Mucosa of rectum (tissue), 2 donors: ENCODE data around the gene YPEL1.
"Not testable (repeated sequence)": the region's sequence is repeated elsewhere in the genome, so short reads cannot be mapped to it uniquely, and the experiment has no call there.

Experiments
- H3K27ac ChIP-seq, 2 donors: one replicate each; pipeline ENCODE4 v1.7.0; 2013; ENCODE audit warnings: inconsistent platforms in 2 of 2, low read depth in 2 of 2, low read length in 2 of 2
- H3K27me3 ChIP-seq, 2 donors: one replicate each; pipeline ENCODE4 v1.7.0; 2013; ENCODE audit warnings: low read length in 2 of 2; ENCODE audit not compliant: control insufficient read depth in 2 of 2, insufficient read depth in 2 of 2
- H3K36me3 ChIP-seq, 2 donors: one replicate each; pipeline ENCODE4 v1.7.0; 2013; ENCODE audit warnings: low read length in 2 of 2; ENCODE audit not compliant: control insufficient read depth in 2 of 2, insufficient read depth in 2 of 2
- H3K4me1 ChIP-seq, 2 donors: one replicate each; pipeline ENCODE4 v1.7.0; 2013; ENCODE audit warnings: low read length in 2 of 2, mild to moderate bottlenecking in 1 of 2; ENCODE audit not compliant: control insufficient read depth in 2 of 2, insufficient read depth in 2 of 2
- H3K4me3 ChIP-seq, 2 donors: one replicate each; pipeline ENCODE4 v1.7.0; 2013; ENCODE audit warnings: low read length in 2 of 2
- H3K9ac ChIP-seq, 2 donors: one replicate each; pipeline ENCODE4 v1.7.0; 2013; ENCODE audit warnings: low read length in 2 of 2, low read depth in 1 of 2, mild to moderate bottlenecking in 1 of 2
- H3K9me3 ChIP-seq, 2 donors: one replicate each; pipeline ENCODE4 v1.7.0; 2013; ENCODE audit warnings: low read length in 2 of 2; ENCODE audit not compliant: control insufficient read depth in 2 of 2
- donor health status: healthy.
- donor health status: Normal muscosa, but diverticular disease.

Gene YPEL1

DNA sequence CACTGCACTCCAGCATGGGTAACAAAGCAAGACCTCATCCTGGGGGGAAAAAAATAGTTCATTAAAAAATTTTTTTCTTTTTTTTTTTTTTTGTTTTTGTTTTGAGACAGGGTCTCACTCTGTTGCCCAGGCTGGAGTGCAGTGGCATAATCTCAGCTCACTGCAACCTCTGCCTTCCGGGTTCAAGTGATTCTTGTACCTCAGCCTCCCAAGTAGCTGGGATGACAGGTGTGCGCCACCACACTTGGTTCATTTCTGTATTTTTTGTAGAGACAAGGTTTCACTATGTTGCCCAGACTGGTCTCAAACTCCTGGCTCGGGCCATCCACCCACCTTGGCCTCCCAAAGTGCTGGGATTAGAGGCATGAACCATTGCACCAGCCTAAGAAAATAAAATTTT, 11.1 kb downstream of the YPEL1 start:
- not testable (repeated sequence) for H3K4me3 ChIP-seq, H3K36me3 ChIP-seq, H3K9me3 ChIP-seq, H3K27me3 ChIP-seq, H3K9ac ChIP-seq, H3K27ac ChIP-seq, H3K4me1 ChIP-seq

DNA sequence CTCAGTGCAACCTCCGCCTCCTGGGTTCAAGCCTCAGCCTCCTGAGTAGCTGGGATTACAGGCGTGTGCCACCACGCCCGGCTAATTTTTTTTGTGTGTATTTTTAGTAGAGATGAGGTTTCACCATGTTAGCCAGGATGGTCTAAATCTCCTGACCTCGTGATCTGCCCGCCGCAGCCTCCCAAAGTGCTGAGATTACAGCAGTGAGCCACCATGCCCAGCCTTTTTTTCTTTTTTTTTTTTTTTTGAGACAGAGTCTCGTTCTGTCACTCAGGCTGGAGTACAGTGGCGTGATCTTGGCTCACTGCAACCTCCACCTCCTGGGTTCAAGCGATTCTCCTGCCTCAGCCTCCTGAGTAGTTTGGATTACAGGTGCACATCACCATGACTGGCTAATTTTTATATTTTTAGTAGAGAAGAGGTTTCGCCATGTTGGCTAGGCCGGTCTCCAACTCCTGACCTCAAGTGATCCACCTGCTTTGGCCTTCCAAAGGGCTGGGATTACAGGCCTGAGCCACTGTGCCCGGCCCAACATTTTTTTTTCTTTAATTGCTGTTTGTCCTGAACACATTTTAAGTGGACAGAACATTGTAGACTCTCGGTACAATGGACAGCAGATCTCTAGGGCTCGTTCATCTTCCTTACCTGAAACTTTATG, 14.3 kb downstream of the YPEL1 start:
- H3K4me1 ChIP-seq, H3K27ac ChIP-seq, H3K9ac ChIP-seq, H3K27me3 ChIP-seq, H3K36me3 ChIP-seq, H3K9me3 ChIP-seq, H3K4me3 ChIP-seq: not testable (repeated sequence)

DNA sequence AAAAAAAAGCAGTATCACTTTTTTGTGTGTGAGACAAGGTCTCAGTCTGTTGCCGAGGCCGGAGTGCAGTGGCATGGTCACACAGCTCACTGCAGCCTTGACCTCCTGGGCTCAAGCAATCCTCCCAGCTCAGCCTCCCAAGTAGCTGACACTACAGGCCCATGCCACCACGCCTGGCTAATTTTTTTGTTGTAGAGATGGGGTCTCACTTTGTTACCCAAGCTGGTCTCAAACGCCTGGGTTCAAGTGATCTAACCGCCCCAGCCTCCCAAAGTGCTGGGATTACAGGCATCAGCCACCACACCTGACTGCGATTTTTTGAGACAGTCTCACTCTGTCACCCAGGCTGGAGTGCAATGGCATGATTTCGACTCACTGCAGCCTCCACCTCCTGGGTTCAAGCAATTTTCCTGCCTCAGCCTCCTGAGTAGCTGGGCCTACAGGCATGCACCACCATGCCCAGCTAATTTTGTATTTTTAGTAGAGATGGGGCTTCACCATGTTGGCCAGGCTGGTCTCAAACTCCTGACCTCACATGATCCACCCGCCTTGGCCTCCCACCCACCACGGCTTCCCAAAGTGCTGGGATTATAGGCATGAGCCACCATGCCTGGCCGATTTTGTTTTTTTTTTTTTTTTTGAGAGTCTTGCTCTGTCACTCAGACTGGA, 15.3 kb downstream of the YPEL1 start:
- not testable (repeated sequence) for H3K27me3 ChIP-seq, H3K9me3 ChIP-seq, H3K36me3 ChIP-seq, H3K4me1 ChIP-seq, H3K9ac ChIP-seq, H3K27ac ChIP-seq, H3K4me3 ChIP-seq

DNA sequence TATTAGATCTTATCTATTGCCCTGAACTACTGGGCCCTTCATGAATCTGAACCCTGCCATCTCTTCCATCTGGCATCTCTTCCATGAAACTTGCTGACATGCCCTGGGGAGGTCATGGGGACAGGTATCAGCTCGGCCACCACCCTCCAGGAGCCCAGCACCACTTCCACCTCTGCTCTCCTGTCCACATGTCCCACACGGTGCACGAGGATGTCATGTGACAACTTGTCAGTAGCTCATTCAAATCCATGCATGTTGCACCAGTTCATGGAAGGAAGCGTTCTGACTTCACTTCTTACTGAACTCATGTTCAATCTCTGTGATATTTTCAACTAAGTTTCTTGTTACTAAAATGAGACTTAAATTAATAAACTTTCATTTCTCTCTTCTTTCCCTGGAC, 16.6 kb downstream of the YPEL1 start:
- Histone ChIP-seq H3K36me3 (no peaks in the 10 kb centered on the region), H3K9me3 (no peaks in the 10 kb centered on the region), H3K4me3 (no peak overlapping the region), H3K4me1 (no peaks in the 10 kb centered on the region), H3K9ac (no peak overlapping the region), H3K27ac (no peak overlapping the region), H3K27me3 (no peaks in the 10 kb centered on the region)

DNA sequence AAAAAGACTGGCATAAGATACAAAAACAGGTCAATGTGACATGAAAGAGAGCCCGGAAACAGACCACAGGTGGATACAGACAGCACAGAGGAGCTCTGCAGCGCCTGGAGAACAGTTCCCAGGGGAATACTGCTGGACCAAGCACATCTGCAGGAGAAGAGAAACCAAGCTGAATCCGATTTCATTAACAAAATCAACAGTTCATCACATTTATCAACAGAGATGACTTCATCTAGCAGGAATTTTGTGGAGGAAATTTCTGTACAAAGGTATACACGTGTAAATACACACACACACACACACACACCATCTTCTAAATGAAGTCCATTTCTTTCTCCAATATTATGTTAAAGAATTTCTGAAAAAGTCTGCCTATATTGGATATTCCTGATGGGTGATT, 17.1 kb downstream of the YPEL1 start:
- Histone ChIP-seq H3K27me3 (no peaks in the 10 kb centered on the region), H3K4me1 (no peaks in the 10 kb centered on the region), H3K4me3 (no peak overlapping the region), H3K36me3 (no peaks in the 10 kb centered on the region), H3K9me3 (no peaks in the 10 kb centered on the region), H3K27ac (no peak overlapping the region), H3K9ac (no peak overlapping the region)

DNA sequence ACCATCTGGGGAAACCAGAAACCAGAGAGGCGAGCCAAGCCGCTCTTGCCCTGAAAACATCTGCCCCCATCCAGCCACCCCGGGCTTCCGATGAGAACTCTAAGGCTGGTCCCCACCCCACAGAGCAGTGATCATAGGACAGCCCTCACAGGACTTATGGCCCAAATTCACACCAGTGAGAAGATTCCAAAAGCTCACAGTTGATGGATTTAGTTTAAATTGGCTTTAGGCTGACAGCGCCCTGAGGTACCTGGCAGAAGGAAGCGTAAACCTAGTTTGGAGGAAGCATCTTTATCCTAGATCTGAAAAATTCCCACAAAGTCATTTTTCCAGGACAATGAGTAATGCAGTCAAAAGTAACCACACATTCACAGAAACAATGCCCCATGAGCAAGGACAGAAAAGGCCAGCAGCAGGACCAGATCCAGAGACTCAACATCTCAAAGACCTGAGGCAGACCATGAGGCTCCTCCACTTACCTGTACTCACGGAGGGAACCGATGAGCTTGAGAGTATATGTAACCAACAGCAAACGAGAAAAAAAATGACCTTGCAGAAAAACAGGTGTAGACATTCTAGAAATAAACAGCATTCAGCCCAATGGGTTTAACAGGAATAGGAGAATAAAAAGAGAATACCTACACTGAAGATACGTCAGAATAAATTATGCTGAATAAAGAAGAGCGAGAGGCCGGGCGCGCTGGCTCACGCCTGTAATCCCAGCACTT, 19.0 kb downstream of the YPEL1 start:
- H3K27me3 ChIP-seq, H3K4me3 ChIP-seq, H3K27ac ChIP-seq, H3K36me3 ChIP-seq, H3K9me3 ChIP-seq, H3K9ac ChIP-seq, H3K4me1 ChIP-seq: not testable (repeated sequence)

DNA sequence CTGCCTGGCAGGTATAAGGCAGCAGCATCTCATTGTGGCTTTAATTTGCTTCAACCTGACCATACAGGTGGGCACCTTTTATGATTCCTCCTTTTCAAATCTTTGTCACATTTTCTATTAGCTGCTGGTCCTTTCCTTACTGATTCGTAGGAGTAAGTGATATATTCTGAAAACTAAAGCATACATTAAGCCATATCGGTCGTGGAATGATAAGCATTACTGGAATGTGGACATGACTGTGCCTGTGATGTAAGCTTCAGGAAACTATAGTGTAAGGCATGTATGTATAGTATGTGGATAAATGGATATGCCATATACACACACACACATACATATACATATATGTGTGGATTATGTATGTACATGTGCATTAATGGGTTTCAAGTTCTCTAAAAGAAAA, 20.8 kb downstream of the YPEL1 start:
- Histone ChIP-seq H3K4me1 (peaks cover 0 to 3% of the 10 kb centered on the region in 2 donors), H3K4me3 (no peak overlapping the region), H3K9ac (no peak overlapping the region), H3K36me3 (peaks cover 0 to 2% of the 10 kb centered on the region in 2 donors), H3K9me3 (no peaks in the 10 kb centered on the region), H3K27ac (no peak overlapping the region), H3K27me3 (no peaks in the 10 kb centered on the region)

DNA sequence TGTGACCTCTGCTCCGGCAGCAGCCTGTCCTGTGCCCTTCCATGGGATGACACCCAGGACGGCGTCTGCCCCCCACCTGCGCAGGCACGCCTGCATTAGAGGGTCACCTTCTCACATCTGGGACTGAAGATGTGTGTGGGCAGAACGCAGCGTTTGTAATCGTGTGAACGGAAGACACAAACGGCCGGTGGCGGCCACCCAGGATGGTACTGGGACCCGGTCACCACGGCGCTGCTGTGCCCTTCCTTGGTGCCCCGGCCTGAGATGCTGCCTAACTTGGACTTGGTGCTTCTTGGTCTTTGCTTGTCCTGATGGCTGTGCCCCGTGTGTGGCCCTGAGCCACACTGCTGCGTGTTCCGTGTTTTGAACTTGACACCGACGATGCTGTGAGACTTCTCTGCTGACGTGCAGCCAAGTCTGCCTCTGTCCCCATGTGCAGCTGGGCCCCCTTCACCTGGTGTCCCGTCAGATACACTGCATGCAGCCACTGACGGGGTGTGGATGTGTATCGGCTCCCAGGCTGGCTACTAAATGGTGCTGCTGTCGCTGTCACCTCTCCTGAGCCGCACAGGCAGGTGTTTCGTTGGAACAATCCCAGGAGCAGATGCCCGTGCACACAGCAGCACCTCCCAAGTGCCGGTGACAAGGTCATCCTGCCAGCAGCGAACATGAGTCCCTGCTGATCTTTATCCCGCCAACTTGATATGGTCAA, 21.4 kb downstream of the YPEL1 start:
- Histone ChIP-seq H3K9me3 (no peaks in the 10 kb centered on the region), H3K36me3 (peaks cover 0 to 3% of the 10 kb centered on the region in 2 donors), H3K27me3 (no peaks in the 10 kb centered on the region), H3K4me3 (no peak overlapping the region), H3K4me1 (peaks cover 0 to 3% of the 10 kb centered on the region in 2 donors), H3K27ac (no peak overlapping the region), H3K9ac (no peak overlapping the region)

DNA sequence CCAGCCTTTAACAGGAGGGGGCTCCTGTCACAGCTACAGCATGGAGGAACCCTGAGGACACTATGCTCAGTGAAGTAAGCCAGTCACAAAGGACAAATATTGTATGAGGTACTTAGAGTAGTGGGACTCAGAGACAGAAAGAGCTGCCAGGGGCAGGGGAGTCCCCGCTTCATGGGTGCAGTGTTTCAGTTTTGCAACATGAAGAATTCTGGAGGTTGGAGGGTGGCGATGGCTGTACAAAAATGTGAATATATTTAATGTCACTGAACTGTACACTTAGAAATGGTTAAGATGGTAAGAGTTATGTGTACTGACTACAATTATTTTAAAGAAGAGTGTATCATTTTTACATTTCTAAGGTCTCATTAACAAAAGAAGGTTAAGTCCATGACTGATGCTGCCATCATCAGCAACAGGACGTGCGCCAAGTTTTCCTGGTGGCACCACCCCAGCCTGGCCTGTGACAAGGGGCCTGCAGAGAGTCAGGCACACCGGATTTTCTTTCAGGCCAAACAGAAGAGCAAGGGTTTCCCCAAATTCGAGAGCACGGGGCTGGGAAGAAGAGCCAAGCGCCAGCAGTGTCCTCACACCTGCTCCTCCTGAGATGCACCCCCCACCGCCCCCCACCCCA, 22.1 kb downstream of the YPEL1 start:
- Histone ChIP-seq H3K9ac (no peak overlapping the region), H3K4me3 (no peak overlapping the region), H3K27ac (no peak overlapping the region)

More for the DNA sequence above, 22.1 kb downstream of the YPEL1 start:
- H3K4me1 ChIP-seq: peaks cover 0 to 3% of the 10 kb centered on the region in 2 donors
- H3K36me3 ChIP-seq: peaks cover 0 to 3% of the 10 kb centered on the region in 2 donors
- no peaks in the 10 kb centered on the region for H3K9me3 ChIP-seq
- no peaks in the 10 kb centered on the region for H3K27me3 ChIP-seq
